Activated CD8-positive, alpha-beta memory T cell treated with anti-CD3 and anti-CD28 coated beads, Interleukin-2, amount 50 U/mL, for 4 hours (primary cell): ENCODE measurements around the gene RPL10A.
"Not testable (repeated sequence)": the region's sequence is repeated elsewhere in the genome, so short reads cannot be mapped to it uniquely, and the experiment has no call there.

ENCODE experiments used
- DNase-seq: peaks from one replicate; pipeline ENCODE4 v3.0.0-alpha.2; 2020

RPL10A gene

GRCh38 chr6:35468181-35468979 is at the start of gene RPL10A:
RPL10A (plus strand) TSS chr6:35468401; CDS start chr6:35468435, 34 bp downstream.
- DNase-seq: peak; percentile 97

- no peak for DNase-seq
Measured at GRCh38 chr6:35419417-35419816, 48.8 kb upstream of the RPL10A start.

GRCh38 chr6:35419961-35420360 is 48.2 kb upstream of the RPL10A start:
- no peak for DNase-seq

GRCh38 chr6:35425284-35425683 is 42.9 kb upstream of the RPL10A start:
- no peak for DNase-seq

- DNase-seq: no peak
Measured at GRCh38 chr6:35426074-35426473, 42.1 kb upstream of the RPL10A start.

GRCh38 chr6:35427435-35427834 is 40.8 kb upstream of the RPL10A start:
- DNase-seq: no peak

GRCh38 chr6:35427851-35428321 is 40.3 kb upstream of the RPL10A start:
- DNase-seq: no peak

GRCh38 chr6:35428421-35429149 is 39.6 kb upstream of the RPL10A start:
- DNase-seq: no peak

GRCh38 chr6:35429463-35429862 is 38.7 kb upstream of the RPL10A start:
- DNase-seq: no peak

GRCh38 chr6:35432291-35432690 is 35.9 kb upstream of the RPL10A start:
- DNase-seq: no peak

GRCh38 chr6:35432702-35433101 is 35.5 kb upstream of the RPL10A start:
- DNase-seq: not testable (repeated sequence)

GRCh38 chr6:35435074-35435837 is 32.9 kb upstream of the RPL10A start:
- DNase-seq: no peak

- no peak for DNase-seq
Measured at GRCh38 chr6:35436071-35436857, 31.9 kb upstream of the RPL10A start.

GRCh38 chr6:35438378-35439065 is 29.7 kb upstream of the RPL10A start:
- not testable (repeated sequence) for DNase-seq

GRCh38 chr6:35439308-35439707 is 28.9 kb upstream of the RPL10A start:
- DNase-seq: no peak

- no peak for DNase-seq
Measured at GRCh38 chr6:35441205-35441604, 27.0 kb upstream of the RPL10A start.

GRCh38 chr6:35441642-35442041 is 26.6 kb upstream of the RPL10A start:
- DNase-seq: no peak

- DNase-seq: no peak
Measured at GRCh38 chr6:35442693-35443092, 25.5 kb upstream of the RPL10A start.

GRCh38 chr6:35443341-35444030 is 24.7 kb upstream of the RPL10A start:
- DNase-seq: no peak

GRCh38 chr6:35445691-35446090 is 22.5 kb upstream of the RPL10A start:
- DNase-seq: no peak

- no peak for DNase-seq
Measured at GRCh38 chr6:35448191-35448590, 20.0 kb upstream of the RPL10A start.
